GM18951 (cell line): ENCODE measurements around the gene VWC2.

Experiments
- POLR2A ChIP-seq: IDR thresholded peaks from 4 replicates; pipeline ENCODE4 v1.6.1; 2011; ENCODE audit warnings: mild to moderate bottlenecking; ENCODE audit not compliant: insufficient read length, insufficient read depth; ENCODE audit errors: extremely low read depth
- in situ Hi-C: fragments of 300-500 bp; cut with MboI; formaldehyde crosslinking; loops from one replicate; pipeline ENCODE4 v1.12.0; 2022; ENCODE audit warnings: low sequenced_read_pairs, mixed read lengths, inconsistent platforms; ENCODE audit not compliant: unreplicated experiment

Gene VWC2

GRCh38 chr7:49773218-49773935 lies at the start of gene VWC2:
TSS of gene VWC2 (plus strand) at chr7:49773638. CDS start at chr7:49775436, 1,798 bp downstream.
- in situ Hi-C loops = no loop called here
- TF ChIP-seq POLR2A = no peak

- TF ChIP-seq POLR2A = no peak
- in situ Hi-C loops = no loop called here
These were observed 49.4 kb upstream of the VWC2 start for GRCh38 chr7:49724071-49724470.

GRCh38 chr7:49731836-49732235 lies 41.6 kb upstream of the VWC2 start:
- in situ Hi-C loops = no loop called here
- no peak for TF ChIP-seq POLR2A

GRCh38 chr7:49762666-49763065 lies 10.8 kb upstream of the VWC2 start:
- in situ Hi-C loops = no loop called here
- no peak for TF ChIP-seq POLR2A

- in situ Hi-C loops = no loop called here
- TF ChIP-seq POLR2A = no peak
These were observed 9.6 kb upstream of the VWC2 start for GRCh38 chr7:49763791-49764190.

- no peak for TF ChIP-seq POLR2A
- in situ Hi-C loops = no loop called here
These were observed 6.5 kb upstream of the VWC2 start for GRCh38 chr7:49766966-49767365.

GRCh38 chr7:49767719-49768118 lies 5.7 kb upstream of the VWC2 start:
- in situ Hi-C loops = no loop called here

GRCh38 chr7:49768254-49768653 lies 5.2 kb upstream of the VWC2 start:
- no peak for TF ChIP-seq POLR2A

More at GRCh38 chr7:49767719-49768118, 5.7 kb upstream of the VWC2 start:
- TF ChIP-seq POLR2A = no peak

GRCh38 chr7:49768835-49769234 lies 4.6 kb upstream of the VWC2 start:
- in situ Hi-C loops = no loop called here
- no peak for TF ChIP-seq POLR2A

More at GRCh38 chr7:49768254-49768653, 5.2 kb upstream of the VWC2 start:
- in situ Hi-C loops = no loop called here

- in situ Hi-C loops = no loop called here
- no peak for TF ChIP-seq POLR2A
These were observed 4.1 kb upstream of the VWC2 start for GRCh38 chr7:49769285-49769857.

- no peak for TF ChIP-seq POLR2A
- in situ Hi-C loops = no loop called here
These were observed 2.6 kb upstream of the VWC2 start for GRCh38 chr7:49770838-49771237.

- TF ChIP-seq POLR2A = no peak
- in situ Hi-C loops = no loop called here
These were observed 1.8 kb upstream of the VWC2 start for GRCh38 chr7:49771427-49772176.

- TF ChIP-seq POLR2A = no peak
These were observed 571 bp upstream of the VWC2 start for GRCh38 chr7:49772916-49773217.

GRCh38 chr7:49773936-49774458 lies 559 bp downstream of the VWC2 start:
- no peak for TF ChIP-seq POLR2A
- in situ Hi-C loops = no loop called here

More at GRCh38 chr7:49772916-49773217, 571 bp upstream of the VWC2 start:
- in situ Hi-C loops = no loop called here

- in situ Hi-C loops = no loop called here
- no peak for TF ChIP-seq POLR2A
These were observed 1.1 kb downstream of the VWC2 start for GRCh38 chr7:49774459-49775064.
